ENCODE results near the gene MAGI2. TPM values are rescaled to one million over a fixed set of nuclear protein-coding genes. Genes with fewer than 3 reads are reported as not detected.

Gene MAGI2
- total and polyA plus RNA-seq, 2 of the 13 experiments (the other 11 are each of a cell fraction or from before 2014, with no cell fraction given): 1.5 to 3.8 TPM

DNA sequence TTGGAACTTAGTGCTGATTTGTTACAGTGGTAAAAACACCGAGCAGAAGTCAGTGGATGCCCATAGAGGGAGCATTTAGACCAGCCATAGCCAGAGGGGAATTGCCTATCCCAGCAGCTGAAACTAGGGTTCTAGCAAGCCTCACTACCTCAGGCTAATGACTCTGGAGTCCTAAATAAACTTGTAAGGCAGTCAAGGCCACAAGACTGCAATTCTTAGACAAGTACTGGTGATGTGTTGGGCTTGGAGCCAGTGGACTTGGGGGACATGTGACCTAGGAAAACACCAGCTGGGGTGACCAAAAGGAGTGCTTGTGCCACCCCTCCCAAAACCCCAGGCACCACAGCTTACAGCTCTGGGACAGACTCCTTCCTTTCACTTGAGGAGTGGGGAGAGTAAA lies 209.0 kb downstream of the MAGI2 start:
- no peaks in the 10 kb centered on the region for H3K36me3 ChIP-seq (replicated peaks in 1 of 2; ENCODE audit: control insufficient read depth in 1 of 2, insufficient read depth in 2 of 2, low read length in 2 of 2)
- FAIRE-seq (no peak), ATAC-seq (no peak), DNase-seq (ENCODE audit: low spot score) (no peak)
- BruUV-seq (replicated peaks): no TSS peak
- no peak overlapping the region for H3K9ac ChIP-seq (ENCODE audit: insufficient read depth, low read depth, low read length)
- 40% methylated on average over 1 of the region's 1 CpG for WGBS (ENCODE audit: low lambda C conversion rate)
- ChIA-PET POLR2A (no interaction called here), CTCF (ENCODE audit: low intra/inter-chr PET ratio, low total read pairs) (no interaction called here)
- peaks cover 7% of the 10 kb centered on the region for H3K4me1 ChIP-seq (ENCODE audit: insufficient read depth, low read length)
- in situ Hi-C loops (cut with HindIII; ENCODE audit: extremely low pct_ligation_motif_present, low pct_unique_long_range_greater_than_20kb) (no loop called here), intact Hi-C loops (cut with micrococcal nuclease; ENCODE audit: unreplicated experiment) (no loop called here)
- H3K4me2 ChIP-seq (ENCODE audit: low read depth, low read length): no peak overlapping the region
- no peak overlapping the region for H2AFZ ChIP-seq (ENCODE audit: low read length)
- TF ChIP-seq CHD4 (IDR thresholded peaks at IDR 0.05; ENCODE audit: borderline replicate concordance, low read length) (no peak), CENPT (CRISPR knock-in tag; IDR thresholded peaks at IDR 0.05; ENCODE audit: low read depth) (no peak), CENPBD1 (CRISPR knock-in tag; IDR thresholded peaks at IDR 0.05; ENCODE audit: borderline replicate concordance, low read depth) (no peak), ZNF552 (CRISPR knock-in tag; IDR thresholded peaks at IDR 0.05; ENCODE audit: borderline replicate concordance) (no peak), JUN (CRISPR knock-in tag; IDR thresholded peaks at IDR 0.05) (no peak), TMF1 (CRISPR knock-in tag; IDR thresholded peaks at IDR 0.05; ENCODE audit: low read depth) (no peak), ZBTB7A (CRISPR knock-in tag; IDR thresholded peaks at IDR 0.05) (no peak), ZNF776 (CRISPR knock-in tag; IDR thresholded peaks at IDR 0.05) (no peak)
- TF ChIP-seq, protein P1, sequence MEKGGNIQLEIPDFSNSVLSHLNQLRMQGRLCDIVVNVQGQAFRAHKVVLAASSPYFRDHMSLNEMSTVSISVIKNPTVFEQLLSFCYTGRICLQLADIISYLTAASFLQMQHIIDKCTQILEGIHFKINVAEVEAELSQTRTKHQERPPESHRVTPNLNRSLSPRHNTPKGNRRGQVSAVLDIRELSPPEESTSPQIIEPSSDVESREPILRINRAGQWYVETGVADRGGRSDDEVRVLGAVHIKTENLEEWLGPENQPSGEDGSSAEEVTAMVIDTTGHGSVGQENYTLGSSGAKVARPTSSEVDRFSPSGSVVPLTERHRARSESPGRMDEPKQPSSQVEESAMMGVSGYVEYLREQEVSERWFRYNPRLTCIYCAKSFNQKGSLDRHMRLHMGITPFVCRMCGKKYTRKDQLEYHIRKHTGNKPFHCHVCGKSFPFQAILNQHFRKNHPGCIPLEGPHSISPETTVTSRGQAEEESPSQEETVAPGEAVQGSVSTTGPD (CRISPR knock-in tag; IDR thresholded peaks at IDR 0.05): no peak
- H3K79me2 ChIP-seq (ENCODE audit: insufficient read depth, low read length): no peaks in the 10 kb centered on the region
- no peak overlapping the region for H3K27ac ChIP-seq (ENCODE audit: extremely low read length, insufficient read depth, low read length)
- no peaks in the 10 kb centered on the region for H3K9me3 ChIP-seq (ENCODE audit: low read length)
- H3K27me3 ChIP-seq (ENCODE audit: control insufficient read depth in 1 of 2, insufficient read depth in 2 of 2, low read length in 2 of 2): no peaks in the 10 kb centered on the region
- no peak overlapping the region for H3K4me3 ChIP-seq (replicated peaks in 1 of 3; ENCODE audit: insufficient read depth in 1 of 3, low read depth in 2 of 3, low read length in 3 of 3)
- H4K20me1 ChIP-seq (ENCODE audit: insufficient read depth, low read length): no peaks in the 10 kb centered on the region
